HCEC 1CT (cell line): ENCODE data around the gene VASN.
"Not testable (repeated sequence)": the region's sequence is repeated elsewhere in the genome, so short reads cannot be mapped to it uniquely, and the experiment has no call there.

Experiments used
- DNase-seq: peaks from one replicate; pipeline ENCODE4 v3.0.0-alpha.2; 2017

The VASN gene

DNA sequence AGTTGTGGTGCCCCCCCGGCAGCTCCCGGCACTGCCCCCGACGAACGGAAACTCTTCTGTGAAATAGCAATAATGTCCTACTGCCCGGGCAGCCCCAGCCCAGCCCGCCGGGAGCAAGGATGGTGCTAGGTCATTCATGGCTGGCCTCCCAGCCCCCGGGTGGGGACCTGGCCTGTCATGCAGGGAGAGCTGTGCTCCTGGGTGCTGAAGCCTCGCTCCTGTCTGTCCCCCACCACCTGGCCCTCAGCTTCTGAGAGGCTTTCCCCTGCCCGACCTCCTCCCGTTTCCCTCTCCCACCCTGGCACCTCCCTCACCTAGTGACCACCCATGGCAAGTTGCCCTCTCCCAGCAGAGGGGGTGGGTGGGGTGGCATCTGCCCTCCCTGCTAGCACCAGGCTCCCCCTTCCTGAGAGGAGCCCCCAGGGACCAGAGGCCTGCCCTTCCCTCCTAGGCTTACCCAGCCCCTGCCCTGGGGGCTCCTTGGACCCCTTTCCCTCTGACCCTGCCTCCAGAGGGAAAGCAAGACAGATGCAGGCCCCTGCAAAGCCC lies 34.0 kb upstream of the VASN start:
- no peak for DNase-seq

GRCh38 chr16:4338125-4338582 lies 33.5 kb upstream of the VASN start:
- no peak for DNase-seq

- no peak for DNase-seq
These were observed 32.8 kb upstream of the VASN start for GRCh38 chr16:4338712-4339299.

GRCh38 chr16:4339455-4339854 lies 32.2 kb upstream of the VASN start:
- no peak for DNase-seq

GRCh38 chr16:4339909-4340308 lies 31.7 kb upstream of the VASN start:
- no peak for DNase-seq

DNA sequence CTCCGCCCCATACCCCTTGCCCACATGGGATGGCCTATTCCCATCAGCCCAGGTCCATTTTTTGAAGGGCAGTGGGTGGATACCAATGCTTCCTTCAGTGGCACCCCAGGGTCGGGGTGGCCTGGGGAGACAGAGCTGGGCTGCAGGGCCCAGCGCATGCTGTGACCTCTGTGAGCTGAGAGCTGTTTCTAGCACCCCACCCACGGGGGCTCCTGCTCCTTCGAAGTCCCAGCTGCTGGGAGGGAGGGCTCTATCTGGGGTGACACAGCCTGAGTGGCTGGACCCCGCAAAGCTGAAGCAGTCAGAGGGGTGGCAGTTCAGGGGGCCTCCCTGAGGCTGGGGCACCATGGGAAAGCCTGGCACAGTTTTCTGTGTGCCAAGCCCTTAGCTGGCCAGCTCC lies 31.2 kb upstream of the VASN start:
- DNase-seq, result no peak

DNA sequence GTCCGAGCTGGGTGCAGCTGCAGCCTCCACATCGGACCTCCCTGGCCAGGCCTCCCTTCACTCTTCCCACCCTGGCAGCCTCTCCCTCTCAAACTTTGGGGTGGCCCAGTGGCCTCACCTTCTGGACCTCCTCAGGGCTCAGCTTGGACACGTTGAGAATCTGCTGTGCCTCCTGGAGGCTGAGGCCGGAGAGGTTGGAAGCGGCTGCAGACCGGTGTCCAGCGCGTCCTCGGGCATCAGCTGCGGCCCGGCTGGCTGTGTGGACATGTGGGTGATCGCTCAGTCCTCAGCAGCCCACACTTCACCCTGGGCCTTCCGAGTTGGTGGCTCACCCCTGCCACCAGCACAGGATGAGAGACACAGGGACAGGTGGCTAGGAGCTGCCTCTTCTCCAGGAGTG lies 30.4 kb upstream of the VASN start:
- no peak for DNase-seq

DNA sequence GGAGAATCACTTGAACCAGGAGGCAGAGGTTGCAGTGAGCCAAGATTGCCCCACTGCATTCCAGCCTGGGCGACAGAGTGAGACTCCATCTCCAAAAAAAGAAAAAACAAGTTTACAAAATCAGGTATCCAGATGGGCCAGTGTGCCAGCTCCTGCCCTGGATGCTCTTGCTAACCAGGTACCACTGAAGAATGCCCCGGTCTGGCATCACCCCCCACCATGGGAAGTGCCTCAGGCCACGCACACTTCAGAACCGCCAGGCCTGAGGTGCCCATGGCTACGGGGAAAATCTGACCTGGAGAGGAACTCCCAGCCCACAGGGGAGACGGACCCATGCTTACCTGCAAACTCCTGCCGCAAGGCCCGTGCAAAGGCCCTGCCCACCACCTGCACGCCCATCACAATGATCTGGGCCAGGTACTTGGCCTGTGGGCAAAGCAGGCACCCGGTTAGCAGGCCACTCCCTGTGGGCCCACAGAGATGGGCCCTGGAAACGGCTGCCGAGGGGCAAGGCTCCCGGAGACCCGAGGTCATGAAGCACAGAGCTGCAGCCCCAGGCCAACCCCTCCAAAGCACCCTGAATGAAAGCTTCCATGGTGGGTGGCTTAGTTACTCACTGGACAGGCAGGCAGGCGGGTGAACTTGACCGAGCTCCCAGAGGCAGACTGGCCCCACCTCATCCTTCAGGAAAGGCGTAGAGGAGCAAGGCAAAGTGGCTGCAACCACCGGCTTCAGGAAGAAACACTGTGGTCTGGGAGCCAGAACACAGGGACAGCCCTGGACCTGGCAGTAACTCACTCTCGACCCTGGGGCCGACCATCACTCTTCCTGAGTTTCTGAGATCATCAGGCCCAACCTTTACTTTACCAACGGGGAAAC lies 28.5 kb upstream of the VASN start:
- DNase-seq, result no peak

DNA sequence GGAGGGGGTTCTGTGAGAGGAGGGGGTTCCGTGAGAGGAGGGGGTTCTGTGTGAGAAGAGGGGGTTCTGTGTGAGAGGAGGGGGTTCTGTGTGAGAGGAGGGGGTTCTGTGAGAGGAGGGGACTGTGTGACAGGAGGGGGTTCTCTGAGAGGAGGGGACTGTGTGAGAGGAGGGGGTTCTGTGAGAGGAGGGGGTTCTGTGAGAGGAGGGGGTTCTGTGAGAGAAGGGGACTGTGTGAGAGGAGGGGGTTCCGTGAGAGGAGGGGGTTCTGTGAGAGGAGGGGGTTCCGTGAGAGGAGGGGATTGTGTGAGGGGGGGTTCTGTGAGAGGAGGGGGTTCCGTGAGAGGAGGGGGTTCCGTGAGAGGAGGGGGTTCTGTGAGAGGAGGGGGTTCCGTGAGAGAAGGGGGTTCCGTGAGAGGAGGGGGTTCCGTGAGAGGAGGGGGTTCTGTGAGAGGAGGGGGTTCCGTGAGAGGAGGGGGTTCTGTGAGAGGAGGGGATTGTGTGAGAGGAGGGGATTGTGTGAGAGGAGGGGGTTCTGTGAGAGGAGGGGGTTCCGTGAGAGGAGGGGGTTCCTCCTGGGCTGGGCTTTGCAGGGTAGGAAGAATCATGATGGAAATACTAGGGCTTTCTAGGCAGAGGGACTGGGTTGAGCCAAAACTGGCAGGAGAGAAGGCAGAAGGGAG lies 27.2 kb upstream of the VASN start:
- DNase-seq, result not testable (repeated sequence)

DNA sequence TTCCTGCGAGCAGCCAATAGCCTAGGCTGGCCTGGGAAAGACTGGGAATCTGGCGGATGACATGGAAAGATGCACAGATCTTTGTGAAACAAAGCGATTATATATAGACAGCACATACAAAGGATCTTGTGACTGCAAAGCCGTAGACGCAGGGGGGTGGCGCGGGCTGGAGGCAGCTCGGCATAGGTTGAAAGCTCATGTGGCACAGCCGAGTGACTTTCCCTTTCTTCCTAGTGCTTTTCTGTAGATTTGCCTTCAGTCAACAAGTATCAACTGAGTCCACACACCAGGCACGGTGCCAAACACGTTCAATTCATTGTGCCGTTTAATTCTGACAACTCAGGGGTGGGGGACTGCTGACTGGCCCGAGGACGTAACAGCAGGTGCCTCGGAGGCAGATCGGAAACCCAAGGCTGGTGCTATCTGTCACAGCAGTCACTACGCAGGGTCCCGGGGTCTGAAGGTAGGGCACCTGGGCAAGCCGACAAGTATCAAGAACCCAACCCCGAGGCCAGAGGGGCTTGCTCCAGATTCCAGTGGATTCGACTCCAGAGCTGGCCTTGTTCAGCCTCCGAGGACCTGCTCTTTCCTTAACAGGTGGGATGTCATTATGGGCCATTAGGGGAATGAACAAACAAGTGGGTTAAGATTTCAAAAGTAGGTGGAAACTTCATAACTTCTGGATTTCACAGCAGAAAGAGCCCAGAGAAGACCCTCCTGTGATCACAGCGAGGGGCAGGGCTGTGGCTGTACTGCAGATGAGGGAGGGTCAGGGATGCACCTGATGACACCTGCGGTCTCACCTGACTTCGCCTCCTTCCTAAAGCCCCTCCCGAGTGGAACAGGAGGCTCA lies 26.4 kb upstream of the VASN start:
- peak; percentile 11 for DNase-seq

- no peak for DNase-seq
These were observed 25.5 kb upstream of the VASN start for GRCh38 chr16:4345836-4346781.

- no peak for DNase-seq
These were observed 24.6 kb upstream of the VASN start for GRCh38 chr16:4347010-4347409.

- no peak for DNase-seq
These were observed 23.7 kb upstream of the VASN start for GRCh38 chr16:4347765-4348509.

GRCh38 chr16:4349332-4349731 lies 22.3 kb upstream of the VASN start:
- DNase-seq, result no peak

GRCh38 chr16:4350365-4350786 lies 21.3 kb upstream of the VASN start:
- DNase-seq, result no peak

GRCh38 chr16:4350787-4351659 lies 20.6 kb upstream of the VASN start, which contains the start of gene PAM16:
Gene PAM16 (minus strand): TSS chr16:4351321. CDS start chr16:4351234, 87 bp downstream.
- peak; percentile 93 for DNase-seq

- DNase-seq, result peak; percentile 74
These were observed 19.8 kb upstream of the VASN start for GRCh38 chr16:4351880-4352279.

GRCh38 chr16:4352843-4353242 lies 18.8 kb upstream of the VASN start:
- DNase-seq, result no peak

GRCh38 chr16:4353675-4354074 lies 18.0 kb upstream of the VASN start:
- no peak for DNase-seq
